Activated T-helper 1 cell treated with anti-CD3 and anti-CD28 coated beads, Interleukin-12 subunit alpha, Interleukin-12 subunit beta, Interleukin-2, Interleukin-4 antibody, amounts not matched to agents 30 ng/mL and 10 ng/mL and 1 ng/mL, durations not matched to agents 14 hours and 24 hours and 36 hours (primary cell): ENCODE data around the gene METTL14. TPM values are rescaled to one million over a fixed set of nuclear protein-coding genes. Genes with fewer than 3 reads are reported as not detected.

Source experiments
- DNase-seq: peaks from one replicate; pipeline ENCODE4 v3.0.0; 2021; ENCODE audit warnings: low spot score
- H3K27ac Mint-ChIP-seq: one replicate; pipeline ENCODE4 v1.8.0; 2021; ENCODE audit warnings: mild to moderate bottlenecking, mixed read lengths
- H3K27me3 Mint-ChIP-seq: one replicate; pipeline ENCODE4 v1.8.0; 2022; ENCODE audit warnings: mild to moderate bottlenecking, moderate library complexity, mixed read lengths; ENCODE audit not compliant: insufficient read depth
- H3K36me3 Mint-ChIP-seq: one replicate; pipeline ENCODE4 v1.8.0; 2021; ENCODE audit warnings: low read depth, mixed read lengths
- H3K4me1 Mint-ChIP-seq: one replicate; pipeline ENCODE4 v1.8.0; 2021; ENCODE audit warnings: low read depth, mixed read lengths
- H3K4me3 Mint-ChIP-seq: one replicate; pipeline ENCODE4 v1.8.0; 2021; ENCODE audit warnings: mild to moderate bottlenecking, moderate library complexity, mixed read lengths
- H3K9me3 Mint-ChIP-seq: one replicate; pipeline ENCODE4 v1.8.0; 2021; ENCODE audit warnings: mixed read lengths
- intact Hi-C: fragments of 100-400 bp; cut with micrococcal nuclease; formaldehyde crosslinking; loops from one replicate; pipeline ENCODE4 v1.15.1; 2024
- total RNA-seq: library from RNA; stranded (reverse); gene quantifications from 2 replicates; pipeline ENCODE4 v1.2.3, GENCODE V29; 2022

The METTL14 gene
- total RNA-seq, 1 donor from 2014 or later, result 44.6 TPM

DNA sequence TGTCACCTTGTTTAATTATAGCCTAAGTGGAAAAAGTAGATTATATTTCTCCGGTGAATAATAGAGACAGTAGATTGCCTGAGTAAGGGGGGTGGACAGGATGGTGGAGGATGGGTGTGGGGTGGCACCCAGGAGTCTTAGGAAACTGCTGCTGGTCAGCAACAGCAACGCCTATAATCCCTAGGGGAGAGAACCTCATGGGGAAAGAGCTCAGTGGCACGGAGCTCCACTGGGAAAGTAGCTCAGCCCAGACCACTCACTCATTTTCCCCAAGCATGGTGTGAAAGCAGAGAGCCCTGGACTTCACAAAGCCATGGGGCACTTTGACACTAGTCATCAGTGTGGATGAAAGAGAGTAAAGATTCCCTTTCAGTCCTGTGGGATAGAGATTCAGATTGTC lies 31.1 kb downstream of the METTL14 start:
- no peak for DNase-seq
- no peaks in the 10 kb centered on the region for H3K27me3 Mint-ChIP-seq
- H3K4me1 Mint-ChIP-seq, result peaks cover 9% of the 10 kb centered on the region
- peaks cover 21% of the 10 kb centered on the region for H3K36me3 Mint-ChIP-seq
- H3K27ac Mint-ChIP-seq, result no peak overlapping the region
- no peaks in the 10 kb centered on the region for H3K9me3 Mint-ChIP-seq
- H3K4me3 Mint-ChIP-seq, result no peak overlapping the region
- intact Hi-C loops, result no loop called here

DNA sequence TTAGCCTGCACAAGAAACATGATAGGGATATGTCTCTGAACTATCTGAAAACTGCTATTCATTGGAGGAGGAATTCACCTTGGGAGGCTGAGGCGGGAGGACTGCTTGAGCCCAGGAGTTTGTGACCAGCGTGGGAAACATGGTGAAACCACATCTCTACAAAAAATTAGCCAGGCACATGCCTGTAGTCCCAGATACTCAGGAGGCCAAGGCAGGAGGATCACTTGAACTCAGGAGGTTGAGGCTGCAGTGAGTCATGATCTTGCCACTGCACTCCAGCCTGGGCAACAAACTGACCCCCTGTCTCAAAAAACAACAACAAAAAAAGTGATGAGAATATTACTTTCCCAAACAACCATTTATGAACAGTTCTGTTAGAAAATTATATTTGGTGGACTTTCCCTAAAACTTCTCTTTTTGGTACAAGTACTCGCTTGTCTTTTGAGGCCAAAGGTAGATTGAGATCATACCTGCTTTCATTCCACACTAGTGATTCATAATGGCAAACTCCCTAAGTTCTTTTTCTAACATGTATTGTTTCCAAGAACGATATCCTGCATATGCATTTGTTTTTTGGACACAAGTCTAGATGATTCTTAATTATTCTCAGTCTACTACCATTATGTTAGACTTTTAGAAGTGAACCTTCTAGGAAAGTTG lies 33.4 kb downstream of the METTL14 start:
- no peak for DNase-seq
- Mint-ChIP-seq H3K27me3 (no peaks in the 10 kb centered on the region), H3K27ac (peak overlapping the region; percentile 6), H3K4me3 (no peak overlapping the region), H3K4me1 (no peaks in the 10 kb centered on the region), H3K9me3 (no peaks in the 10 kb centered on the region), H3K36me3 (peaks cover 16% of the 10 kb centered on the region)
- intact Hi-C loops, result no loop called here

GRCh38 chr4:118721752-118722151 lies 36.6 kb downstream of the METTL14 start:
- H3K27me3 Mint-ChIP-seq, result no peaks in the 10 kb centered on the region
- H3K9me3 Mint-ChIP-seq, result no peaks in the 10 kb centered on the region
- H3K27ac Mint-ChIP-seq, result no peak overlapping the region
- H3K4me3 Mint-ChIP-seq, result no peak overlapping the region
- H3K36me3 Mint-ChIP-seq, result peaks cover 32% of the 10 kb centered on the region
- no peaks in the 10 kb centered on the region for H3K4me1 Mint-ChIP-seq
- DNase-seq, result no peak
- intact Hi-C loops, result no loop called here

GRCh38 chr4:118723369-118723768 lies 38.2 kb downstream of the METTL14 start:
- intact Hi-C loops, result no loop called here
- H3K36me3 Mint-ChIP-seq, result peaks cover 35% of the 10 kb centered on the region
- no peak overlapping the region for H3K4me3 Mint-ChIP-seq
- no peaks in the 10 kb centered on the region for H3K27me3 Mint-ChIP-seq
- DNase-seq, result no peak
- H3K4me1 Mint-ChIP-seq, result no peaks in the 10 kb centered on the region
- H3K27ac Mint-ChIP-seq, result no peak overlapping the region
- H3K9me3 Mint-ChIP-seq, result no peaks in the 10 kb centered on the region

GRCh38 chr4:118727360-118727759 lies 42.2 kb downstream of the METTL14 start:
- DNase-seq, result no peak
- Mint-ChIP-seq H3K27me3 (no peaks in the 10 kb centered on the region), H3K27ac (no peak overlapping the region), H3K4me1 (peaks cover 16% of the 10 kb centered on the region), H3K36me3 (peaks cover 41% of the 10 kb centered on the region), H3K4me3 (no peak overlapping the region), H3K9me3 (no peaks in the 10 kb centered on the region)
- intact Hi-C loops, result no loop called here

DNA sequence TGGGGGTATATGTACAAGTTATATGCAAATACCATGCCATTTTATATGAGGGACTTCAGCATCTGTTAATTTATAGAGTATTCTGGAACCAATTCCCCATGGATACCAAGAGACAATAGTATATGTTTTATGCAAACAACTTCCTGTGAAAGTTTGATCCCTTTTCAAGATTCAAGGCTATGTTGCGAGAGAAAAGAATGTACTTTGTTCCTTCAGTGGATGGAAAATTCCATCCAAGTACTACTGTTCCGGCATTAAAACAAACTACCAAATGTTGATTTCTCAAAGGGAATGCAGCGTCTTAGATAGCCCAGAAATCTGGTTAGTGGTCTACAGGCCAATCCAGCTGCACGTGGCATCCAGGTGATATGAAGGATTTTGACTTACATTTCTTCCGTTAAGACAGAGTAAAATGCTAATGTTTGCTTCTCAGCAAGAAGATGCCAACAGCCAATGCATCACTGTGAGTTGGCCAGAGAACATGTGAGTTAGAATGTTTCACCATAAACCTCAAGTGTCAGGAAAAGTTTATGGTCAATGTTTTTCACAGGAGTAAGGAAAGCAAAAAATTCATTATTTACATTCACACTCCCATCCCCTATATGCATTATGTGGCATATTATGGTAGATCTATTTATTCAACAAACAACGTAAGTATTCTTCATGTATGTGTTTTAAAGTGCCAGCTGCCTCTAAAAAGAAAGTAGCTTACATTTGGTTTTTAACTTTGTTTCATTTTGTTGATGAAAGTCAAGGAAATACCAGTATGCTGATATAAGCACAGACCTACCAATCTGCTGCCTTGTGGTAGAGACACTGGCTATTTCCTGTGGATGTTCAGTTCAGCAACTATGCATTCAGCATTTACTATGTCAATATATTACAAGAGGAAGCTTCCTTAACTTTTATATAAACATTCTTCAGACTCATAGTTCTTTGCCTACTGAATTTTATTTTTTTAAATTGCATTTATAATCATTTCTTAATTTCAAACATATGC lies 44.4 kb downstream of the METTL14 start:
- Mint-ChIP-seq H3K36me3 (peaks cover 42% of the 10 kb centered on the region), H3K27me3 (no peaks in the 10 kb centered on the region), H3K4me3 (no peak overlapping the region), H3K27ac (no peak overlapping the region), H3K4me1 (peaks cover 16% of the 10 kb centered on the region), H3K9me3 (no peaks in the 10 kb centered on the region)
- DNase-seq, result no peak
- intact Hi-C loops, result no loop called here

DNA sequence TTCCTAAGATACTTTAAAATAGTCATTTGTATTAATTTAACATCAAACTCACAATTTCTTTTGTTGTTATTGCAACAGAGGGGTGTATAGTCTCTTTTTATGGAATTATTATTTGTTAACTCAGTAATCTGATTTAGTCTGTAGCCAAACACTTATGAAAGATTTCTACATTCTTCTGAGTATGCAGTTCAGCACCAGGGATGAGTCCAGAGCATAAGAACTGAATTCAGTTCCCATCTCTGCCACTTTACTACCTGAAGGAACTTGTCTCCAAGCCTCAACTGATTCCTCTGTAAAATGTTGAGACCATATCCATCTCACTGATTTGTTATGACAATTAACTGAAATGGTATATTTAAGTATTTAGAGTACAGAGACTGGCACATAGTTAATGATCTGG lies 45.5 kb downstream of the METTL14 start:
- peaks cover 42% of the 10 kb centered on the region for H3K36me3 Mint-ChIP-seq
- no peaks in the 10 kb centered on the region for H3K9me3 Mint-ChIP-seq
- H3K27me3 Mint-ChIP-seq, result no peaks in the 10 kb centered on the region
- no peak overlapping the region for H3K4me3 Mint-ChIP-seq
- peaks cover 16% of the 10 kb centered on the region for H3K4me1 Mint-ChIP-seq
- no peak for DNase-seq
- intact Hi-C loops, result no loop called here
- no peak overlapping the region for H3K27ac Mint-ChIP-seq

- H3K36me3 Mint-ChIP-seq, result peaks cover 33% of the 10 kb centered on the region
- no peak overlapping the region for H3K27ac Mint-ChIP-seq
- H3K4me1 Mint-ChIP-seq, result peaks cover 16% of the 10 kb centered on the region
- H3K4me3 Mint-ChIP-seq, result no peak overlapping the region
- intact Hi-C loops, result no loop called here
- no peaks in the 10 kb centered on the region for H3K9me3 Mint-ChIP-seq
- H3K27me3 Mint-ChIP-seq, result no peaks in the 10 kb centered on the region
- no peak for DNase-seq
Measured at GRCh38 chr4:118732591-118733330, 47.6 kb downstream of the METTL14 start.

DNA sequence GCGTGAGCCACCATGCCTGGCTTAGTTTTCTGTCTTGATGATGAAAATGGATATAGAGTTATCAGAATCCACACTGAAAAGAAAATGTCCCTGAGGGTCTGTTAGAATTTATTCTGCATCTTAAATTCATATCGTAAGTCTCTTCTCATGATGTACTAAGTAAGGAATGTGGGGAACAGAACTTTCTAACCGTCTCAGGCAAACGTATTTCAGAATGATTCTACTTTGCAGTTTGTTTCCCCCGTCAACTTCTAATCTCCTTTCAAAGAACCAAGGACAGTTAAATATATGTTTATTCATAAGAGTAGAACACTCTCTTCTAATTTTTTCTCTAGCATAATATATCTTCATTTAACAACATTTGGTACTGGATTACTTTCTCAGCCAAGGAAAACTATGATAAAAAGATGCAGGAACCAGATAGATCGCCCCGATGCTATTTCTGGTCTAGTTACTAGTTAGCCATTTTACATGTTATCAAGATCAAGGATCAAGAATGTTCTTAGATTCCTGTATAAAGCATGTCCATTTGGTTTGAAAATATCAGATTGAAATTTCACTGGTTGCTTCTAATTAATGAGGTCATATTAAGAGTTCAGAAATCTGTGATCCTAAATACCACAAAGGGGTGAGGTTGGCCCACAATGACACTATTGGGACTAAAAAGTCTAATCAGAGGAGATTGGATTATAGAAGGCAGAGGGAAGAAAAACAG lies 49.5 kb downstream of the METTL14 start:
- H3K27me3 Mint-ChIP-seq, result no peaks in the 10 kb centered on the region
- no peaks in the 10 kb centered on the region for H3K9me3 Mint-ChIP-seq
- H3K36me3 Mint-ChIP-seq, result peaks cover 38% of the 10 kb centered on the region
- H3K27ac Mint-ChIP-seq, result no peak overlapping the region
- H3K4me1 Mint-ChIP-seq, result peaks cover 13% of the 10 kb centered on the region
- no peak overlapping the region for H3K4me3 Mint-ChIP-seq
- intact Hi-C loops, result no loop called here
- no peak for DNase-seq

DNA sequence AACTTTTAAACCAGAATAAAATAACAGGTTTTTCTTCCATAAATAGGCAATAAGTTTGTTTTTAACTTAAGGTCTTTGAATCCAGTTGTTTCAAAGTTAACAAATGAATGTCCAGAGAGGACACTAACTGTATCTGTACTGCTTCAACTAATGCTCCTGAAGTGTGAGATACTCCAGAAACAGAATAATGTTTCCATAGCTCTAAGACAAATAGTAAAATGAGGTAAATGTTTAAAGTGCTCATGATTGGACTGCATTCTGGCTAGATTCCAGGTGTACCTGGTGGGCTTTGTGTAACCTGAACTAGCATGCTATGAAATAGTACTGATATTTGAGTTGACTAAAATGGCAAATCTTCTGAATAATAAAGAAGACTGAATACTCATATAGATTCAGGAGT lies 51.7 kb downstream of the METTL14 start:
- no peak for DNase-seq
- no peaks in the 10 kb centered on the region for H3K4me1 Mint-ChIP-seq
- H3K36me3 Mint-ChIP-seq, result peaks cover 34% of the 10 kb centered on the region
- H3K27ac Mint-ChIP-seq, result no peak overlapping the region
- intact Hi-C loops, result no loop called here
- no peaks in the 10 kb centered on the region for H3K27me3 Mint-ChIP-seq
- H3K4me3 Mint-ChIP-seq, result no peak overlapping the region
- H3K9me3 Mint-ChIP-seq, result no peaks in the 10 kb centered on the region

GRCh38 chr4:118738090-118738489 lies 52.9 kb downstream of the METTL14 start:
- Mint-ChIP-seq H3K4me1 (no peaks in the 10 kb centered on the region), H3K36me3 (peaks cover 28% of the 10 kb centered on the region), H3K9me3 (no peaks in the 10 kb centered on the region)

GRCh38 chr4:118739022-118739713 lies 54.0 kb downstream of the METTL14 start:
- peak overlapping the region; percentile 46 for H3K27ac Mint-ChIP-seq
- no peaks in the 10 kb centered on the region for H3K27me3 Mint-ChIP-seq
- H3K4me3 Mint-ChIP-seq, result no peak overlapping the region
- no peaks in the 10 kb centered on the region for H3K9me3 Mint-ChIP-seq
- H3K4me1 Mint-ChIP-seq, result no peaks in the 10 kb centered on the region
- DNase-seq, result no peak
- peaks cover 31% of the 10 kb centered on the region for H3K36me3 Mint-ChIP-seq
- intact Hi-C loops, result no loop called here

More at GRCh38 chr4:118738090-118738489, 52.9 kb downstream of the METTL14 start:
- intact Hi-C loops, result no loop called here
- H3K4me3 Mint-ChIP-seq, result no peak overlapping the region
- H3K27me3 Mint-ChIP-seq, result no peaks in the 10 kb centered on the region
- no peak for DNase-seq
- H3K27ac Mint-ChIP-seq, result no peak overlapping the region
